ENCODE results near the gene ILF3. TPM values are rescaled to one million over a fixed set of nuclear protein-coding genes. Genes with fewer than 3 reads are reported as not detected.
A peak's percentile ranks its signal among the peaks of the same experiment; 100 is the strongest.

ILF3 gene
- total RNA-seq, 1 donor from 2014 or later: 536 TPM

GRCh38 chr19:10624585-10624984, 29.6 kb upstream of the ILF3 start:
- Mint-ChIP-seq H3K9me3 (ENCODE audit: unreplicated experiment) (peaks cover 4% of the 10 kb centered on the region), H3K27ac (ENCODE audit: unreplicated experiment) (no peak overlapping the region), H3K4me1 (ENCODE audit: low read depth, unreplicated experiment) (peaks cover 6% of the 10 kb centered on the region)

GRCh38 chr19:10625003-10625761, 29.0 kb upstream of the ILF3 start, which contains the start of gene SLC44A2:
Gene SLC44A2 (plus strand): TSS chr19:10625553. CDS start chr19:10625634, 81 bp downstream.
- Mint-ChIP-seq H3K36me3 (ENCODE audit: unreplicated experiment) (peaks cover 4% of the 10 kb centered on the region), H3K27ac (ENCODE audit: unreplicated experiment) (no peak within 1 kb of the TSS), H3K9me3 (ENCODE audit: unreplicated experiment) (peaks cover 4% of the 10 kb centered on the region), H3K27me3 (ENCODE audit: unreplicated experiment) (no peaks in the 10 kb centered on the region), H3K4me1 (ENCODE audit: low read depth, unreplicated experiment) (peaks cover 6% of the 10 kb centered on the region), H3K4me3 (ENCODE audit: unreplicated experiment) (peak within 1 kb of the TSS; percentile 77)
- DNase-seq: peak; percentile 64
- TF ChIP-seq CTCF (IDR thresholded peaks at IDR 0.05; ENCODE audit: partially characterized antibody, unreplicated experiment): no peak

More at GRCh38 chr19:10624585-10624984, 29.6 kb upstream of the ILF3 start:
- no peaks in the 10 kb centered on the region for H3K27me3 Mint-ChIP-seq (ENCODE audit: unreplicated experiment)
- no peak for DNase-seq
- peaks cover 4% of the 10 kb centered on the region for H3K36me3 Mint-ChIP-seq (ENCODE audit: unreplicated experiment)
- peak overlapping the region; percentile 77 for H3K4me3 Mint-ChIP-seq (ENCODE audit: unreplicated experiment)
- TF ChIP-seq CTCF (IDR thresholded peaks at IDR 0.05; ENCODE audit: partially characterized antibody, unreplicated experiment): no peak

GRCh38 chr19:10625762-10626138, 28.4 kb upstream of the ILF3 start:
- H3K36me3 Mint-ChIP-seq (ENCODE audit: unreplicated experiment): peaks cover 4% of the 10 kb centered on the region
- H3K27ac Mint-ChIP-seq (ENCODE audit: unreplicated experiment): no peak overlapping the region
- H3K4me1 Mint-ChIP-seq (ENCODE audit: low read depth, unreplicated experiment): peaks cover 6% of the 10 kb centered on the region
- H3K27me3 Mint-ChIP-seq (ENCODE audit: unreplicated experiment): no peaks in the 10 kb centered on the region
- DNase-seq: no peak
- TF ChIP-seq CTCF (IDR thresholded peaks at IDR 0.05; ENCODE audit: partially characterized antibody, unreplicated experiment): no peak
- H3K9me3 Mint-ChIP-seq (ENCODE audit: unreplicated experiment): peaks cover 4% of the 10 kb centered on the region
- H3K4me3 Mint-ChIP-seq (ENCODE audit: unreplicated experiment): peak overlapping the region; percentile 74

- no peak for TF ChIP-seq CTCF (IDR thresholded peaks at IDR 0.05; ENCODE audit: partially characterized antibody, unreplicated experiment)
- Mint-ChIP-seq H3K27me3 (ENCODE audit: unreplicated experiment) (no peaks in the 10 kb centered on the region), H3K36me3 (ENCODE audit: unreplicated experiment) (peaks cover 16% of the 10 kb centered on the region), H3K27ac (ENCODE audit: unreplicated experiment) (no peak overlapping the region), H3K4me3 (ENCODE audit: unreplicated experiment) (no peak overlapping the region), H3K9me3 (ENCODE audit: unreplicated experiment) (peaks cover 4% of the 10 kb centered on the region), H3K4me1 (ENCODE audit: low read depth, unreplicated experiment) (peaks cover 6% of the 10 kb centered on the region)
- no peak for DNase-seq
Observed at GRCh38 chr19:10631874-10632273, 22.3 kb upstream of the ILF3 start.

- Mint-ChIP-seq H3K27ac (ENCODE audit: unreplicated experiment) (no peak overlapping the region), H3K4me3 (ENCODE audit: unreplicated experiment) (no peak overlapping the region), H3K9me3 (ENCODE audit: unreplicated experiment) (peaks cover 4% of the 10 kb centered on the region), H3K27me3 (ENCODE audit: unreplicated experiment) (no peaks in the 10 kb centered on the region), H3K36me3 (ENCODE audit: unreplicated experiment) (peaks cover 12% of the 10 kb centered on the region), H3K4me1 (ENCODE audit: low read depth, unreplicated experiment) (peaks cover 2% of the 10 kb centered on the region)
- no peak for TF ChIP-seq CTCF (IDR thresholded peaks at IDR 0.05; ENCODE audit: partially characterized antibody, unreplicated experiment)
- no peak for DNase-seq
Observed at GRCh38 chr19:10634430-10634829, 19.7 kb upstream of the ILF3 start.
